G401.6 (cell line): Measurements from ENCODE around the gene IAH1.

Source experiments
- FAIRE-seq: peaks from 2 replicates; lab custom pipeline; 2012; peaks lifted over from hg19 to GRCh38; lab: Jason Lieb, UNC

Gene IAH1, protein sequence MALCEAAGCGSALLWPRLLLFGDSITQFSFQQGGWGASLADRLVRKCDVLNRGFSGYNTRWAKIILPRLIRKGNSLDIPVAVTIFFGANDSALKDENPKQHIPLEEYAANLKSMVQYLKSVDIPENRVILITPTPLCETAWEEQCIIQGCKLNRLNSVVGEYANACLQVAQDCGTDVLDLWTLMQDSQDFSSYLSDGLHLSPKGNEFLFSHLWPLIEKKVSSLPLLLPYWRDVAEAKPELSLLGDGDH

DNA sequence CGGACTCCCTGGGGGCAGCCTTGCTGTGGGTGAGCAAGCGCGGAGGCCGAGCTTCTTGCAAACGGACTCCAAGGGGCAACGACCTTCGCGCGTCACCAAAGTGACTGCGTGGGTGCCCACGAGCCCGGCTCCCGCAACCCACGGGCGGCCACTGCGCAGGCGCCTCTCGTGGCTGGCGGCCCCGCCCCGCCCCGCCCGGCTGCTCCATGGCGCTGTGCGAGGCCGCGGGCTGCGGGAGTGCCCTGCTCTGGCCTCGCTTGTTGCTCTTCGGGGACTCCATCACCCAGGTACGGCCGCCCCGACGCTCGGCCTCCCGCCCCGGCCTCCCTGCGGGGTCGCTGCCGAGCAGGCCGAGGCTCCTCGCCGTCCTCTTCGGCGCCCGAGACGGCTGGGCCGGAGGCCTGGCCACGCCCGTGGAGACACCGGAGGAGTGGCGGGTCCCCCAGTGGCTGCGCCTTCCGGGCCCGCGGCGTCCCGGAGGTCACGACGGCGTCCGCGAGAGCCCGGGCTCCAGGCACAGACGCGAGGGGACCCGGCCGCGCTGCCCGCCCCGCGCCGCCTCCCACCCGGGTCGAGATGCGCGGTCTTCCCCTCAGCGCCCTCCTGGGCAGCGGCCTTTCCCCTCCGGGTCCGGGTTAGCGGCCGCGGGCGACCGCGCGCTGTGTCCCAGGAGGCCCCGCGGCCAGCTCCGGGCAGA lies at the start of gene IAH1:
IAH1 (plus strand) TSS at position 191 of the 697 bp plus-strand sequence; CDS start at position 207, 16 bp downstream.
- FAIRE-seq: no peak

DNA sequence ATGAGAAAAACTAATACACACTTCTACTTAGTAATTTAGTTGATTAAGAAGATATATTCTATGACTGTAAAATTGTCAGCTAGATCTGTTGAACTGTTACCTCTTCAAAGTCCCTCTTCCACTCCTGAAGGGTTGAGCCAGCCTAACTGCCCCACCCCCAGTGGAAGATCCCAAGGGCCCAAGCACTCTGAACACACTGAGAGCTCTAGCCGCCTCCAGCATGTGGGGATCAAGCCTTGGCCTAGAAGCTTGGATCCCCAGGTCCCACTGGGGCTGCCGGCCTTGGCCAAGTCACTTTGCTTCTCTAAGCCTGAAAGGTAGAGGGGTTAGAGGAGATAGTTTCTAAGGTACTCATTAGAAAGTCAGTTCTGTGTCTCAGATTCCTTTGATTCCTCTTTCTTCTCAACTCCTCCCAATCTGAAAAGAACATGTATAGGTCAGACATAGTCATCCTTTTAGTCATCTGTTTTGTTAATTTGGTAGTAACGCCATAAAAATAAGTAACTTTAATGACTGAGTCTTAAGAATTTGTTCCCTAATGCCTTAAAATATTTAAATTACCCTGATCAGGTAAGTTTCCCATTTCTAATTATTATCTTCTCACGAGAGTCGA lies 45.3 kb upstream of the IAH1 start:
- FAIRE-seq: no peak

DNA sequence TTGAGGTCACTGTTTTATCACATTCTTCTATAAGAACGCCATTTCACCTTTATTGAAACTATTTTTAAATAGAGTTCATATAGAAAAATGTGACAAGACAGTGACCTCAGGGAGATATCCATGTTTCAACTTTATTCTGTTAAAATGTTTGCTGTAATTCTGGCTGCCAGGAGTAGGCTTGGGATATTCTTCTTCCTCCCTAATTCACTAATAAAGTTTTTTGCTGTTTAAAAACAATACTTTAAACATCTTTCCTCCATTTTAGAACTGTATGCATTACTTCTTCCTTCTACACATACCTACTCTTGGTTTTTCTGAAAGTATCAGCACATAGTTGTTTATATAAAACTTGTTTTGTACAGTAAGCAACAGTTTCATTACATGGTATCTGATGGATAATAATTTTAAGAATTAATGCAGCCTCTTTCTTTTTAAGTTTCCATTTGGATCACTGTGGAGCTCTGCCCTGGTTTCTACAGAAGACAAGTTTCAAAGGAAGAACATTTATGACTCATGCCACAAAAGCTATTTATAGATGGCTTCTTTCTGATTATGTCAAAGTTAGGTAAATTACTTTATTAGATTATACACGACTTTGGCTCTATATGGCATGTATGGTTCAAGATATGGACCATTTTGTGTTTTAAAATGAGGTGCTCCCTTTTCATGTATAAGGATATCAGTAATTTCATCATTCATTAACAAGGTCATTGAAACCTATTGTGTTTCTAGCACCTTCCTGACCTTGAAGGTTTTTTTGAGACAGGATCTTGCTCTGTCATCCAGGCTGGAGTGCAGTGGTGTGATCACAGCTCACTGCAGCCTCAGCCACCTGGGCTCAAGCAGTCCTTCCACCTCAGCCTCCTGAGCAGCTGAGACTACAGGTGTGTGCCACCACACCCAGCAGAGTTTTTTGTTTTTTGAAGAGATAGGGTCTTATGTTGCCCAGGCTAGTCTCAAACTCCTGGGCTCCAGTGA lies 43.7 kb upstream of the IAH1 start:
- FAIRE-seq: no peak

DNA sequence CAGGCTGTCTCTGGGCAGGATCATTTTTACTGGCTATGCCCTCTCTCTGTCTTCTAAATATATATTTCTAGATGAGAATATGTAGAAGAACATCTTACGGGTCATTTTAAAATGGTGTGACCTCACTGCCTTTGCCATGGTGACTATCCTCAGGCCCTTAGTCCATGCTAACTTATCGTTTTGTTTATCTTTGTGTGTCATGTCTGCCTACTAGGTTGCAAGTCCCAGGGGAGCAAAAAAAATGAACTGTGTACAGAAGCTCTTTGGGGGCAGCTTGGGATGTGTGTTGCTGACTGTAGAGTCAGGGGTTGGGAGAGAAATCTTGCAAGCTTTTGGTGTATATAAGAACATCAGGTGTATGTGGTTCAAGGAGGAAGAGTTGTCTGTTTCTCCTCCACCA lies 39.9 kb upstream of the IAH1 start:
- no peak for FAIRE-seq

DNA sequence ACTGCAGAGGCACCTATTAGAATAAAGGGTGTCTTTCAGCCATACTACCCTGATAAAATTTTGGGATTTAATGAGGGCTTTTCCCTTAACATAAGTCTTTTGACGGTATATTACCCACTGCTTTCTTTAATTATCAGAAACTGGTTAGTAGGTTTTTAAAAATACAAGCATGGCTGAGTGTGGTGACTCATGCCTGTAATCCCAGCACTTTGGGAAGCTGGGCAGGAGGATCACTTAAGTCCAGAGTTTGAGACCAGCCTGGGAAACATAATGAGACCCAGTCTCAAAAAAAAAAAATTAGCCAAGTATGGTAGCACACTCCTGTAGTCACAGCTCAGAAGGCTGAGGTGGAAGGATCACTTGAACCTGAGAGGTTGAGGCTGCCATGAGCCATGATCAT lies 34.8 kb upstream of the IAH1 start:
- FAIRE-seq: no peak

DNA sequence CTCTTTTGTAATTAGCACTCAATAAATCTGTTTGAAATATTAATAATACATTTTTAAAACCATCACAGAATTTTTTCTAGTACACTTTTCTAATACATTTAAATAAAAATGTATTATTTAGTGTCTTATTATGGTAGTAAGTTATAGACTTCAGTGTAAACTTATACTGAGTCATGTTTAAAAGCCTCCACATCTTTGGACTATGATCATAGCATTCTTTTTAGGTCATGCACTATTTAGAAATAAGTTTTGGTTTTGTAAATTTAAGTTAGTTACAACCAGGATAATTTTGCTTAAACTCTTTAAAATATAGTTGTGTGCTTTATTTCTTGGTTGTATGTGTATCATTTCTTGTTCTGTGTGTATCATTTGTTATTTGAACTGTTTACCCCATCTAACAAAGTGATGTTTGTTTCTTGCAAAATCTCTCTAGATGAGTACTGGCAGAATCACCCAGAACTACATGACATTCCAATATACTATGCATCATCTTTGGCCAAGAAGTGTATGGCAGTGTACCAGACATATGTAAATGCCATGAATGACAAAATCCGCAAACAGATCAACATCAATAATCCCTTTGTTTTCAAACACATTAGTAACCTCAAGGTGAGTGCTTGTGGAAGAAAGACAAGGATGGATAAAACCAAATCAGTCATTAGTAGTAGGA lies 34.2 kb upstream of the IAH1 start:
- FAIRE-seq: peak; percentile 60

DNA sequence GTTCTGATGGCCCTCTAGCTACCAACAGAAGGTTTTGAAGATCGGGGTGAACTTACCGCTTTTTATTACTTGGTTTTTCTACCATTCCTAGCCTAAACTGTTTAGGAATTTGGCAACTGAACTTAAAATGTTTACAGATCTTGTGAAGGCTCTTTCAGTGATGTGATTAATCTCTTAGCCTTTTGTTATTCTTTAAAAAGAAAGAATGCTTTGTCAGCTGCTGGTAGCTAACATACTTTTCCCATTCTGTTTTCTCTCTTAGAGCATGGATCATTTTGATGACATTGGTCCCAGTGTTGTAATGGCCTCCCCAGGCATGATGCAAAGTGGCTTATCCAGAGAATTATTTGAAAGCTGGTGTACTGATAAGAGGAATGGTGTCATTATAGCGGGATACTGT lies 32.8 kb upstream of the IAH1 start:
- no peak for FAIRE-seq

DNA sequence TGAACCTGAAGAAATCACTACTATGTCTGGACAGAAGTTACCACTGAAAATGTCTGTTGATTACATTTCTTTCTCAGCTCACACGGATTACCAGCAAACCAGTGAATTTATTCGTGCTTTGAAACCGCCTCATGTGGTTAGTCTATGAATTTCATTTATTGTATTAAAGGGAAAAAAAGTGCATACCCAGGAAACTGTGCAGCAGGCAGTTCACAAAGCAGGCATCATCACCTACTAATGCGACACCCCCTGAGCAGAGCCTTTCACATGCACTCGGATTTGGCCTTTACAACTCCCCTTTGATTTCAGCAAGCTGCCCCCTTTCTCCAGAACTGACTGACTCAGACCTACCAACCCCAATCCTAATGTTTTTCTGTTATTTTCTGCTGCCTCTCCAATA lies 30.8 kb upstream of the IAH1 start:
- FAIRE-seq: no peak

DNA sequence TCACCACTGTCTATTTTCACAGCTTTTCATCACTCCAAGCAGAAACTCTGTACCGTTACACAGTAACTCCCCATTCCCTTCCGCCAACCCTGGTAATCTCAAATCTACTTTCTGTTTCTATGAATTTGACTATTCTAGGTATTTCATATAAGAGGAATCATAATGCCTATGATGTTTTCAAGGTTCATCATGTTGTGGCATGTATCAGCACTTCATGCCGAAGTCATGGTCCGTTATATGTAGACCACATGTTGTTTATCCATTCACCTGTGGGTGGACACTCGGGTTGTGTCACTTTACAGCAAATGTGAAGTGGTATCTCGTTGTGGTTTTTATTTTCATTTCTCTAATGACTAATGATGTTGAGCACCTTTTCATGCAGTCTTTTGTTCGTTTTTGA lies 29.3 kb upstream of the IAH1 start:
- FAIRE-seq: no peak

DNA sequence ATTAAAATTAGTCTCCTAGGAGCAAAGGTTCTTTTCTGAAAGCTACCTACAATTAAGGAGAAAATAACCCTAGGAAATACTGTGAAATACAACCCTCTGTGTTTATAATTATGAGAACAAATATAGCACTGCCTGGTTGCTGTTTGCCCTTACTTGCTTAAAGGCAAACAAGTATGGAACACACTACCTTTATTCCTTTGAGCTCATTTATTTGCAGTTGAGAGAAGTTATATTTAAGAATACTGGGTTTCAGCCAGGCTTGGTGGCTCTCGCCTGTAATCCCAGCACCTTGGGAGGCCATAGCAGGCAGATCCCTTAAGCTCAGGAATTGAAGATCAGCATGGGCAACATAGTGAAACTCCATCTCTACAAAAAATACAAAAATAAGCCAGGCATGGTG lies 23.1 kb upstream of the IAH1 start:
- no peak for FAIRE-seq

DNA sequence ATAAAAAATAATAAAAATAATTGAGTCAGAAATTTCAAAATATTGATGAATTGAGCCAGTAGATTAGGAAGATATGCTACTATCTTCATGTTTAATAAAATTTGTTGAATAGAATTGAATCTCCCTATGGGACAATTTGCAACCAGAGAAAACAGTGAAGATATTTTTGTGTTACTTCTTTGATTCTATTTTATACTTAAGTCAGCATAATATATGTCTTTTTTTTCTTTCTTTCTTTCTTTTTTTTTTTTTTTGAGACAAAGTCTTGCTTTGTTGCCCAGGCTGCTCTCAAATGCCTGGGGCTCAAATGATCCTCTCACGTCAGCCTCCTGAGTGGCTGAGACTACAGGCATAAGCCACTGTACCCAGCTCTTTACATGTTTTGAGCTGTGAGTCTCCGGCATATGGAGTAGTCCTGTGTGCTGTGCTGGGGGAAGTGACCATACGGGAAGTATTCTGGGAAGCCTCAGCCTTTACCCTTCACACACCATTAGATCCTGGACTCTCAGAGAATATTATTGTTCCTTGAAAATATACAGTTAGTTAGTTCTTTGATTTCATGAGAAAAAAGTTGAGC lies 13.8 kb upstream of the IAH1 start:
- no peak for FAIRE-seq

DNA sequence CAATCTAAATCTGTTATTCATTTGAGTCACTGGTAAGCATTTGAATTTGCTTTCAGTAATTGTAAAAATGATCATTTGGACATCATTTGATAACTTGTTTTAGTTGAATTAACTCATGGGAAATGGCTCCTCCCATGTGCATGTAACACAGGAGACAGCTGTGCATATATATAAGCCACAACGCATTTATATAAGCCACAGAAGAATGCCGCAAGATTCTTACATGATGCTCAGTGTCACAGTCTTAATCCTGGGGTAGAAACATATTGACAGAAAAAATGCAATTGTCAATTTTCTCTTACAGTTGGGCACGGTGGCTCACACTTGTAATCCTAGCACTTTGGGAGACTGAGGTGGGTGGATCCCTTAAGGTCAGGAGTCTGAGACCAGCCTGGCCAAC lies 13.3 kb upstream of the IAH1 start:
- FAIRE-seq: no peak

DNA sequence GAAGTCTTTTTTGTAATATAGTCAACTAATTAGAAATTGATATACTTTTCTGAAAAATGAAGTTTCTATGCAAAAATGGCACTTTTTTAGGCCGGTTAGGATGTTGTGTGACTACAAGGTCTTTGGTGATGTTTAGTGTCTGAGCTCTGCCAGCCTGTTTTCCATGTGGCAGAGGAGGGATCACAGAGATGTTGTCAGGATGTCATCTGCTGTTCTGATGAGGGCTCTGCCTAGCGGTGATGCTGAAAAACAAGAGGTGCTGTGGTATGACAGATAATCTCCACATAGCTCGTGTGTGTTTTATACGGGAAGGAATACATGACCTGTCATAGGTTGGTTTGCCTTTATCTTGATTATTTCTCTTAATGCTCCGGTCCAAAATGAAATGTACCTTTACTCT lies 12.0 kb upstream of the IAH1 start:
- FAIRE-seq: no peak

DNA sequence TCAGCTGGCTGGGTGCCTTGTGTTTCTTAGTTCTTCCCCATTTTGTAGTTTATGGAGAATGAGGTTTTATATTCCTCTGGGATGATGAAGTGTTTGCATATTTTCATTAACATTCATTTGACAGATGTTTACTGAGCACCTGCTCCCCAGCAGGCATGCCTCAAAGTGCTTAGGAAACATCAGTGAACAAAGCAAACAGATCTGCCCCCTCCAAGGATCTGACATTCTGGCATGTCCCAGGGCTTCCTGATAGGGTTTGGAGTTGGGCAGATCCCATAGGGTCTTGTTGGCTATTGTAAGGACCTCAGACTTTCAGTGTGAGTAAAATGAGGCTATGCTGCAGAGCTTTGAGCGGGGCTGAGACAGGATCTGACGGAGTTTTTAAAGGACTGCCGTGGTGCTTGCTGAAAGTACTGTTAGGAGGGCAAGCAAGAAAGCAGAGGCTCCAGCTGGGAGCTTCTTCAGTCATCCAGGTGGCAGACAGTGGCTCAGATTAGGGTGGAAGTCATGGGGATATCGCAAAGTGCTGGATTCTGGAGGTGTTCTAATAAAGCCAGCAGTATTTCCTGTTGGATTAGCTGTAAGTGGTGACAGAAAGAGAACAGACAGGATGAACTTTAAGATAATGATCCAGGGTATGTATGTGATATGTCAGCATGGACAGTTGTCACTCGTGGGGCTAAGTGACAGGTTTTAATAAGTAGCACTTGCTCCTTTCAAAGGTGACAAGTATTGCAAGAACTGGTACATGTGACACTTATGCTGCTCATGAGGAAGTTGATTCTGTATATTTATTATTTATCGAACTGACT lies 11.3 kb upstream of the IAH1 start:
- no peak for FAIRE-seq

DNA sequence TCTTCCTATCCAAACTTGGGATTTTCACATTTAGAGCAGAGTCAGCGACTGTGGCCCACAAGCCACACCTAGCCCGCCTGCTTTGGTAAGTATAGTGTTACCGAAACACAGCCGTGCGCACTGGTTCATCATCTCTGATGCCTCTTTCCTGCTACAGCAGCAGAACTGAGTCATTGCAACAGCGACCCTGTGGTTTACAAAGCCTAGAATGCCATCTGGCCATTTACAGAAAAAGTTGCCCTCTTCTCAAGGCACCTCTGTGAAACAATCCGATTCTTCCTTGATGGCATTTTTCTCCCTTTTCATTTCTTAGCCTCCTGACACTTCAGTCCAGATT lies 10.7 kb upstream of the IAH1 start:
- no peak for FAIRE-seq

DNA sequence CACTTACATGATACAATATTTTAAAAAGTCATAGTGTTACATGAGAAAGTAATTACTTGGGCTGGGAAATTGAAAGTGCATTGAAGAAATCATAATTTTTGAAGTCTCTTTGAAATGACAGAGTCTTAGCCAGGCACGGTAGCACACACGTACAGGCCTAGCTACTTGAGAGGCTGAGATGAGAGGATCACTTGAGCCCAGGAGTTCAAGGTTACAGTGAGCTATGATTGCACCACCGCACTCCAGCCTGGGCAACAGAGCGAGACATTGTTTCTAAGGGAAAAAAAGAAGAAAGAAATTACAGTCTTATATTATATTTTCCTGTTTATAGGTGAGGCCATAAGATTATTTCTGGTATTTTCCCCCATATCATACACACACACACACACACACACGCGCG lies 9.2 kb upstream of the IAH1 start:
- no peak for FAIRE-seq

DNA sequence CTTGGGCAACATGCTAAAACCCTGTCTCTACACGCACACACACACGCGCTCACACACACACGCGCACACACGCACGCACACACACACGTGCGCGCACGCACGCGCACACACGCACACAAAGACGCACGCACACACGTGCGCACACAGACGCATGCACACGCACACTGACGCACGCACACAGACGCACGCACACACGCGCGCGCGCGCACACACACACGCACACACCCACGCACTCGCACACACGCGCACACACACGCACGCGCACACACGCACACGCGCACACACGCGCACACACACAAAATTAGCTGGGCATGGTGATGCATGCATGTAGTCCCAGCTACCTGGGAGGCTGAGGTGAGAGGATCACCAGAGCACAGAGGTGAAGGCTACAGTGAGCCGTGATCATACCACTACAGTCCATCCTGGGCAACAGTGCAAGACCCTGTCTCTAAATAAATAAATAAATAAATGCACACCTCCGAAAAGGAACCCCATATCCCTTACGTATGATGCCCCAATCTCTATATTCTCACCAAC lies 8.1 kb upstream of the IAH1 start:
- no peak for FAIRE-seq

DNA sequence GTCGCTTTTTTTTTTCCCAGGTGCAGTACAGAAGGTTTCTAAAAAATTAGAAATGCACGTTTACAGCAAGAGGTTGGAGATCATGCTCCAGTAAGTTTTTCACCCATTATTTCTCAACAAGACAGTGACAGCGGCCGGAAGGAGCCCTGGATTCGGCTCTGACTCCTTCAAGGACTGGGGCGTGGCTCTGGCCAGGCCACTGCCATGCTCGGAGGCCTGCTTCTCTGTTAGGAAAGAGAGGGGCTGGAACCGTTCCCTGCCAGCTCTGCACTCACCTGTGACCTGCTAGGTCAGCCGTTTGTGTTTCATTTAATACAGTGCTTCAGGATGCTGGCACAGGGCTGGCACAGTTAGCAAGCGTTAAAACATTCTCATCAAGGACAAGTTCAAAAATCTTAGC lies 6.7 kb upstream of the IAH1 start:
- no peak for FAIRE-seq

DNA sequence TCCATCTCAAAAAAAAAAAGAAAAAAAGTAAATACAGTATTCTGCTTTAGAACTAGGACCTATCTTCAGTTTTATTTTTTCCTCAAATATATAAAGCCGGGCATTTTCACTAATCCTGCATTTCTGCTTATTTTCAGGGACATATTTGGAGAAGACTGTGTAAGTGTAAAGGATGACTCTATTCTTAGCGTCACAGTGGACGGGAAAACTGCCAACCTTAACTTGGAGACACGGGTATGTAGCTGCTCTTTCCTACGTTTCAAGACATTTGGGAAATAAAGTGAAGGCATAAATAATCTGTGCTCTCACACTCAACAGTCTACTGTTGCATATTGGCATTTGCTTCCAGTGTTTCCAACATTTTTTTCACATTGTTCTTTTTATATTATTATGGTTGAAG lies 3.1 kb upstream of the IAH1 start:
- FAIRE-seq: no peak

DNA sequence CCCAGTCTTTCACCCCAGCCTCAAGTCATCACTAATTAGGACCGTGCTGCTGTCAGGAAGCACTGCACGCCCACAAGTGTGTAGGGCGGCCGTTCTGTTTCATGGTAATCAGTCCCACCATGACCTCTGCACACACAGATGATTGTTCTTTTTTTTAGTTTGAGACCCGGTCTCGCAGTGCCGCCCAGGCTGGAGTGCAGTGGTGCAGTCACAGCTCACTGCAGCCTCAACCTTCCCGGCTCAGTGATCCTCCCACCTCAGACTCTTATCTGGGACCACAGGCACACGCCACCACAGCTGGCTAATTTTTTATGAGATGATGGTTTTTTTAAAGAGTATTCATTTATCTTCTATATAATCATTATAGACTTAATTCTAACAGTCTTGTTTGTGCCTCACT lies 1.8 kb upstream of the IAH1 start:
- no peak for FAIRE-seq
